Measurements from ENCODE around the gene RHO.
"Not testable (repeated sequence)": the region's sequence is repeated elsewhere in the genome, so short reads cannot be mapped to it uniquely, and the experiment has no call there.

- not testable (repeated sequence) for TF ChIP-seq CTCF (conservative IDR thresholded peaks at IDR 0.05 in 1 of 2, IDR thresholded peaks at IDR 0.05 in 1 of 2; ENCODE audit: low read depth in 1 of 2, low read length in 2 of 2); EZH2 (IDR thresholded peaks at IDR 0.05; ENCODE audit: low read length, missing control alignments)
Measured at GRCh38 chr3:129494499-129494898, 33.9 kb upstream of the RHO start.
